Measurements from ENCODE around the gene ALG1L2.
"Not testable (repeated sequence)": the region's sequence is repeated elsewhere in the genome, so short reads cannot be mapped to it uniquely, and the experiment has no call there.

Gene ALG1L2

GRCh38 chr3:130073582-130073981, 8.0 kb upstream of the ALG1L2 start:
- H3K9me3 ChIP-seq (ENCODE audit: control insufficient read depth, low read length), result no peaks in the 10 kb centered on the region
- H2BK12ac ChIP-seq (ENCODE audit: low read length in 2 of 2), result no peak overlapping the region
- no peak overlapping the region for H3K27ac ChIP-seq (ENCODE audit: low read length, poor library complexity, severe bottlenecking)
- H4K91ac ChIP-seq (ENCODE audit: low read length), result no peak overlapping the region
- H3K23ac ChIP-seq (ENCODE audit: low read length in 2 of 2), result no peak overlapping the region
- H2AFZ ChIP-seq (ENCODE audit: low read depth, low read length), result no peak overlapping the region
- no peak overlapping the region for H3K4me2 ChIP-seq (ENCODE audit: low read length, poor library complexity, severe bottlenecking)
- H3K14ac ChIP-seq (ENCODE audit: low read length in 2 of 2), result no peak overlapping the region
- H3K79me1 ChIP-seq (replicated peaks; ENCODE audit: low read length, poor library complexity, severe bottlenecking), result no peaks in the 10 kb centered on the region
- H2AK5ac ChIP-seq (ENCODE audit: low read length, severe bottlenecking), result no peak overlapping the region
- no peak overlapping the region for H2BK5ac ChIP-seq (ENCODE audit: low read depth, low read length, poor library complexity, severe bottlenecking)
- DNase-seq, result no peak
- H3K36me3 ChIP-seq (ENCODE audit: control insufficient read depth in 1 of 2, insufficient read depth in 2 of 2, low read depth in 1 of 2, low read length in 2 of 2), result no peaks in the 10 kb centered on the region
- H3K18ac ChIP-seq (ENCODE audit: low read depth in 1 of 2, low read length in 2 of 2), result no peak overlapping the region
- 76% methylated on average over 4 of the region's 4 CpGs for WGBS
- H3K4me1 ChIP-seq (ENCODE audit: control insufficient read depth, insufficient read depth, low read depth, low read length), result no peaks in the 10 kb centered on the region
- peaks cover 0 to 3% of the 10 kb centered on the region in 2 experiments for H3K27me3 ChIP-seq (ENCODE audit: control insufficient read depth in 1 of 2, insufficient read depth in 1 of 2, low read length in 2 of 2)
- no peak overlapping the region for H3K4me3 ChIP-seq (ENCODE audit: insufficient read depth in 1 of 2, low read depth in 1 of 2, low read length in 2 of 2)
- no peak overlapping the region for H4K8ac ChIP-seq (ENCODE audit: low read length)
- H2BK15ac ChIP-seq (ENCODE audit: low read depth, poor library complexity, severe bottlenecking), result no peak overlapping the region
- H3K9ac ChIP-seq (ENCODE audit: low read length), result no peak overlapping the region
- no peak overlapping the region for H2BK120ac ChIP-seq (ENCODE audit: low read depth, low read length)
- H3K4ac ChIP-seq (ENCODE audit: low read depth in 1 of 2, low read length in 2 of 2), result no peak overlapping the region

GRCh38 chr3:130077636-130078035, 4.0 kb upstream of the ALG1L2 start:
- Histone ChIP-seq H3K79me1 (replicated peaks; ENCODE audit: low read length, poor library complexity, severe bottlenecking) (no peaks in the 10 kb centered on the region), H2BK5ac (ENCODE audit: low read depth, low read length, poor library complexity, severe bottlenecking) (no peak overlapping the region), H3K4me2 (ENCODE audit: low read length, poor library complexity, severe bottlenecking) (no peak overlapping the region), H3K4ac (ENCODE audit: low read depth in 1 of 2, low read length in 2 of 2) (no peak overlapping the region), H3K4me3 (ENCODE audit: insufficient read depth in 1 of 2, low read depth in 1 of 2, low read length in 2 of 2) (no peak overlapping the region), H3K27ac (ENCODE audit: low read length, poor library complexity, severe bottlenecking) (no peak overlapping the region), H2BK15ac (ENCODE audit: low read depth, poor library complexity, severe bottlenecking) (no peak overlapping the region), H3K9ac (ENCODE audit: low read length) (no peak overlapping the region), H3K14ac (ENCODE audit: low read length in 2 of 2) (no peak overlapping the region), H3K18ac (ENCODE audit: low read depth in 1 of 2, low read length in 2 of 2) (no peak overlapping the region), H3K36me3 (ENCODE audit: control insufficient read depth in 1 of 2, insufficient read depth in 2 of 2, low read depth in 1 of 2, low read length in 2 of 2) (no peaks in the 10 kb centered on the region), H3K9me3 (ENCODE audit: control insufficient read depth, low read length) (no peaks in the 10 kb centered on the region), H2BK12ac (ENCODE audit: low read length in 2 of 2) (no peak overlapping the region), H3K27me3 (ENCODE audit: control insufficient read depth in 1 of 2, insufficient read depth in 1 of 2, low read length in 2 of 2) (peaks cover 4 to 5% of the 10 kb centered on the region in 2 experiments), H4K91ac (ENCODE audit: low read length) (no peak overlapping the region), H3K4me1 (ENCODE audit: control insufficient read depth, insufficient read depth, low read depth, low read length) (no peaks in the 10 kb centered on the region), H2AFZ (ENCODE audit: low read depth, low read length) (no peak overlapping the region), H2BK120ac (ENCODE audit: low read depth, low read length) (no peak overlapping the region), H4K8ac (ENCODE audit: low read length) (no peak overlapping the region), H2AK5ac (ENCODE audit: low read length, severe bottlenecking) (no peak overlapping the region), H3K23ac (ENCODE audit: low read length in 2 of 2) (no peak overlapping the region)
- WGBS, result 94% methylated on average over 7 of the region's 7 CpGs
- DNase-seq, result no peak

- not testable (repeated sequence) for H3K14ac ChIP-seq (ENCODE audit: low read length in 2 of 2); H2BK5ac ChIP-seq (ENCODE audit: low read depth, low read length, poor library complexity, severe bottlenecking); H2BK12ac ChIP-seq (ENCODE audit: low read length in 2 of 2); H3K18ac ChIP-seq (ENCODE audit: low read depth in 1 of 2, low read length in 2 of 2); H3K4ac ChIP-seq (ENCODE audit: low read depth in 1 of 2, low read length in 2 of 2); H2BK15ac ChIP-seq (ENCODE audit: low read depth, poor library complexity, severe bottlenecking); H4K8ac ChIP-seq (ENCODE audit: low read length); H3K79me1 ChIP-seq (replicated peaks; ENCODE audit: low read length, poor library complexity, severe bottlenecking); H3K9ac ChIP-seq (ENCODE audit: low read length); H4K91ac ChIP-seq (ENCODE audit: low read length); H2BK120ac ChIP-seq (ENCODE audit: low read depth, low read length); H3K9me3 ChIP-seq (ENCODE audit: control insufficient read depth, low read length); H3K23ac ChIP-seq (ENCODE audit: low read length in 2 of 2); H3K27me3 ChIP-seq (ENCODE audit: control insufficient read depth in 1 of 2, insufficient read depth in 1 of 2, low read length in 2 of 2); H2AFZ ChIP-seq (ENCODE audit: low read depth, low read length); H3K36me3 ChIP-seq (ENCODE audit: control insufficient read depth in 1 of 2, insufficient read depth in 2 of 2, low read depth in 1 of 2, low read length in 2 of 2); H2AK5ac ChIP-seq (ENCODE audit: low read length, severe bottlenecking); DNase-seq; H3K27ac ChIP-seq (ENCODE audit: low read length, poor library complexity, severe bottlenecking); H3K4me2 ChIP-seq (ENCODE audit: low read length, poor library complexity, severe bottlenecking); H3K4me3 ChIP-seq (ENCODE audit: insufficient read depth in 1 of 2, low read depth in 1 of 2, low read length in 2 of 2); H3K4me1 ChIP-seq (ENCODE audit: control insufficient read depth, insufficient read depth, low read depth, low read length)
- 80% methylated on average over 4 of the region's 7 CpGs for WGBS
Measured at GRCh38 chr3:130083363-130084090, 1.9 kb downstream of the ALG1L2 start.

GRCh38 chr3:130084436-130084980, 2.9 kb downstream of the ALG1L2 start:
- H2BK120ac ChIP-seq (ENCODE audit: low read depth, low read length), result no peak overlapping the region
- peaks cover 4 to 5% of the 10 kb centered on the region in 2 experiments for H3K27me3 ChIP-seq (ENCODE audit: control insufficient read depth in 1 of 2, insufficient read depth in 1 of 2, low read length in 2 of 2)
- H2AFZ ChIP-seq (ENCODE audit: low read depth, low read length), result no peak overlapping the region
- H3K27ac ChIP-seq (ENCODE audit: low read length, poor library complexity, severe bottlenecking), result no peak overlapping the region
- no peak overlapping the region for H3K23ac ChIP-seq (ENCODE audit: low read length in 2 of 2)
- H3K36me3 ChIP-seq (ENCODE audit: control insufficient read depth in 1 of 2, insufficient read depth in 2 of 2, low read depth in 1 of 2, low read length in 2 of 2), result no peaks in the 10 kb centered on the region
- no peak overlapping the region for H3K4me3 ChIP-seq (ENCODE audit: insufficient read depth in 1 of 2, low read depth in 1 of 2, low read length in 2 of 2)
- no peak overlapping the region for H3K4me2 ChIP-seq (ENCODE audit: low read length, poor library complexity, severe bottlenecking)
- no peak overlapping the region for H4K91ac ChIP-seq (ENCODE audit: low read length)
- no peaks in the 10 kb centered on the region for H3K79me1 ChIP-seq (replicated peaks; ENCODE audit: low read length, poor library complexity, severe bottlenecking)
- H4K8ac ChIP-seq (ENCODE audit: low read length), result no peak overlapping the region
- H2AK5ac ChIP-seq (ENCODE audit: low read length, severe bottlenecking), result no peak overlapping the region
- H2BK15ac ChIP-seq (ENCODE audit: low read depth, poor library complexity, severe bottlenecking), result no peak overlapping the region
- 0% methylated on average over 1 of the region's 5 CpGs for WGBS
- no peak overlapping the region for H3K9ac ChIP-seq (ENCODE audit: low read length)
- no peak overlapping the region for H2BK12ac ChIP-seq (ENCODE audit: low read length in 2 of 2)
- H3K18ac ChIP-seq (ENCODE audit: low read depth in 1 of 2, low read length in 2 of 2), result no peak overlapping the region
- no peak for DNase-seq
- no peaks in the 10 kb centered on the region for H3K4me1 ChIP-seq (ENCODE audit: control insufficient read depth, insufficient read depth, low read depth, low read length)
- no peak overlapping the region for H3K4ac ChIP-seq (ENCODE audit: low read depth in 1 of 2, low read length in 2 of 2)
- H2BK5ac ChIP-seq (ENCODE audit: low read depth, low read length, poor library complexity, severe bottlenecking), result no peak overlapping the region
- H3K14ac ChIP-seq (ENCODE audit: low read length in 2 of 2), result no peak overlapping the region
- H3K9me3 ChIP-seq (ENCODE audit: control insufficient read depth, low read length), result no peaks in the 10 kb centered on the region

Data from mesenchymal stem cell (in vitro differentiated cells and primary cell).